Measurements from ENCODE around the gene CCDC172.

Gene CCDC172, protein sequence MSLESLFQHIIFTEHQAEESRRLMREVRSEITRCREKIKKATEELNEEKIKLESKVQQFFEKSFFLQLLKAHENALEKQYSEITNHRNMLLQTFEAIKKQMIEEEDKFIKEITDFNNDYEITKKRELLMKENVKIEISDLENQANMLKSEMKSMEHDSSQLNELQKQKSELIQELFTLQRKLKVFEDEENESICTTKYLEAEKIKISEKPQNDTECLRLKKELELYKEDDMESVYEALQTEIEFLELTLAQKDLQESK

DNA sequence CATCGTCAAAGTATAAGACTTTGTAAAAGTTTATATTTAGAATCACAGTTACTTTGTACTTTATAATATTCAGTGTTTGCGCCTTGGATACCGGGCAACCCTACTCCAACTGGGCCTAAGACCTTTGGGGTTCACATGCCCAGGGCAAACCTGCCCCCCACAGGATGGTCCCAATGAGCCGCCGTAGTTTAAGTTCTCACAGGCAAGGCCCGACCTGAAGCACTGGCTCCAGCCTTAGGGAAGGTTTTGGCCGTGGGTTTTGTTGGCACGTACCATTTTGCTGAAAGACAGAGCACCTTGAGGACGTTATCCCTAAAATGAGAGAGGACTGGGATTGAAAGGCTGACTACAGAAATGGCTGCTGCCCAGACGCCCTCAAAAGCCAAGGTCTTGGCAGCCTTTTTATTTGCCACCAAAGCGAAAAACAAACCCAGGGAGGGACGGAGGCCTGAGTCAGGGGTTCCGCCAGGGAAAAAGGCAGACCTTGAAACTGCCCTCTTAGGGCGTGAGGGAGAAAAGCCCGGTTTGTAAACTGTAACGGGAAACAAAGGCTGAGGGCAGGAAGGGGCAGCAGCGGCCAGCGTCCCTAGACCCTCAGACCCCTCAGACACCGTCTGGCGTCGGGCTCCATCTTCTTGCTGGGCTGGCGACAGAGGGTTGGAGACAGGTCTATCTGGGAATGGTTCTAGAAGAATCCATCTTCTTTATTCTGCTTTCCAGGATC is at the start of gene CCDC172:
CCDC172 (plus strand) TSS at position 222 of the 724 bp plus-strand sequence. CDS start 564 bp downstream, outside the sequence.
- no peak for DNase-seq

DNA sequence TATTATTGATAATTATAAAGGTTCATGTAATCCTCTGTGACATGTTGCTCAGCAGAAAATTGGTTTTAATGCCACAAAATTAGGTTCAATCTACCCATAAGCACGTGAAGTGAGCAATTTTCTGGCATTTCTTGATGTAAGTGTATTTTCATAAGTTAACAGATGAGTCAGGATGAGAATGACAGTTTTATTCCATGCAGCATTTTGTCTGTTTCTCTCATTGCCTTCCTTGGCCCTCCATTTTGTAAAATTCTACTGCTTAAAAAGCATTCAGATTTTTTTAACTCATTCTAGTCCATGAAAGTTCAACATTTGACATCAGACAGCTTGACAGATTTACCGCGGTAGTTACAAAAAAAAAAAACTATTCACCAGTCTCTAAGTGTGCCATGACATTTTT is 47.3 kb upstream of the CCDC172 start:
- no peak for DNase-seq

DNA sequence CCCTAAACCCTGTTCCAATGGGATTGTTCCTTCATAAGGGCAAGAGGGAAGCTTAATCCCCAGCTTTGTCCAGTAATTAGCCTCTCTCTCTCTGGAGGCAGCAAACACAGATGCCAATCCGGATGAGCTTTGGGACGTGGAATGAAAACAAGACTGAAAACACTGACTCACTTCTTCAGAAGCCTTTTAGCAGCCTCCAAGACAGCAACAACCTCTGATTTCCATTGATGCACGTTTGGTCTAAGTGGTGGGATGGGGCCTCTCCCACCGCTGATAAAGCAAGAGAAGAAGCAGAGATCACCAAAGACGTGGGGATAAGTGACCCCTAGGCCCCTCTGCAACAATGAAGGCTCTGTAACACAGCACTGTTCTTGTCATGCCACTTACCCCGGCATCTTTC is 45.4 kb upstream of the CCDC172 start:
- DNase-seq: no peak

DNA sequence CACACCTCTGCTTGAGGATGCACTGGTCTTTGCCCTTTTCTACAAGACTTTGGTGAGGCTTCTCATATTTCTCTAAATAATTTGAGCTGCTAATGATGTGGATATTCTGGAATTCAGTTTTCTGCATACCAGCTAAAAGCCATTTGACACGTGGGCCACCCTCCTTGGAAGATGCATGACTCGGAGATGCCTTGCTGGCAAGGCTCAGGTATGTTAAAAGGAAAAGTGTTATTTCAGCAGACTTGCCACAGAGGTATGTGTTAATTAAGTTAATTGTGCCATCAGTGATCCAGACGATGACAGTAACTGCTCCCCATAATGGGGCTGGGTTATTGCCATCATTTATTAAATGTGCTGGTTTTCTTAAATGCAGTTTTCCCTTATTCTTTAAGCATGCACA is 42.5 kb upstream of the CCDC172 start:
- DNase-seq: no peak

DNA sequence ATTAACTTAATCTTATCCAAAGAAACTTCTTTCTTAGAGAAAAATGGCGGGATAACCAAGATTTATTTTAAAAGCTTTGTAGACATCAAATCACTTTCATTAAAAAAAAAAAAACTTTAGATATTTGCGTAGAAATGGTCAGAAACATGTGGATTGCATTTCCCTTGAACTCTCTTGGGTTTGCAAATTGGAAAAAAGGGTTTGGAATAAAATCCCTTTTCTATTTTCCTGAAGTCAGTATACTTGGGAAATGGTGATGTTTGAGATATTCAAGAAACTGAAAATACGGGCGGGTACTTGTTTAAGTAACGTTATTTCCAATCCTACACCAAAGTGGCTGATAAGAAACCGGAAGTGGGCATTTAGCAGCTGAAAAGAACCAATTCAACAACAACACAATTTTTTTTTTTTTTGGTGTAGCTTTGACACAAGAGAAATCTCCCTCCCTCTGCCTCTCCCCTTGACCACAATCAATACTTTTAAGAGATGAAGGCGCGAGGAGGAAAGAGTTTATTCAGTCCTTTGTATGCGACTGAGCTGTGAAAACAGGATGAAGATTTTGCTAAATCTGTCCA is 37.5 kb upstream of the CCDC172 start:
- no peak for DNase-seq

DNA sequence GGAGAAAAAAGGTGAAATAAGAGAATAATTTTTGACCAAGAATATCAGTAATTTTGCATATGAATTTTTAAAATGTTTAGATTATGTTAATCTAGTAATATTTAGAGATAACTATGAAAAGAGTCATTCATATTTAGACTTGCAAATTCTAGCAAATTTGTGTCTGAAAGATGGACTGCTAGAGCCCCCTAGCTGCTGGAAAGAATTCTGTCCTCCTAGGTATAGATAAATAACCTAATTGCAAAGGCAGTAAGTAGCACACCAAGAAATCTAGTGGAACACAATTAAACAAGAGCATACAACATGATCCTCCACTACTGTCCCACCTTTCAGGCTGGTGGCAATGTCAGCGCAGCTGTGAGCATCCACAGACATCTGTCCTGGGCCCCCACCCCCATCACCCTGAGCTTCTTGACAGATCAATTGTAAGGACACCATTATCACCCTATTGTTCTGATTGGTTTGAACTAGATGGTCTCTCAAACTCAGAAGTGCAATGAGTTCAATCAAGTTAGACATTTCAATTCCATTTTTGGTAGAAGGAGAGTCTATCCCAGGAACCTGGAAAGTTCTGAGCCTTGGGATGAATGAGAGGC is 36.2 kb upstream of the CCDC172 start:
- no peak for DNase-seq

DNA sequence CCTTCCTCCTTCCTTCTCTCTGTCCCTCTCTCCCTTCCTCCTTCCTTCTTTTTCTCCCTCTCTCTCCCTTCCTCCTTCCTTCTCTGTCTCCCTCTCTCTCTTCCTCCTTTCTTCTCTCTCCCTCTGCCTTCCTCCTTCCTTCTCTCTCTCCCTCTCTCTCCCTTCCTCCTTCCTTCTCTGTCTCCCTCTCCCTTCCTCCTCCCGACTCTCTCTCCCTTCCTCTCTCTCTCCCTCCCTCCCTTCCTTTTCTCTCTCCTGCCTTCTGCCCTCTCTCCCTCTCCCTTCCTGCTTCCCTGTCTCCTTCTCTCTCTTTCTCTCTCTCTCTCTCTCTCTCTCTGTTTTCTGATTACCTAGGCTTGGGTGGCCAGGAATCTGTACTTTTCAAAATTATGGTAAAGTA is 34.6 kb upstream of the CCDC172 start:
- DNase-seq: no peak

DNA sequence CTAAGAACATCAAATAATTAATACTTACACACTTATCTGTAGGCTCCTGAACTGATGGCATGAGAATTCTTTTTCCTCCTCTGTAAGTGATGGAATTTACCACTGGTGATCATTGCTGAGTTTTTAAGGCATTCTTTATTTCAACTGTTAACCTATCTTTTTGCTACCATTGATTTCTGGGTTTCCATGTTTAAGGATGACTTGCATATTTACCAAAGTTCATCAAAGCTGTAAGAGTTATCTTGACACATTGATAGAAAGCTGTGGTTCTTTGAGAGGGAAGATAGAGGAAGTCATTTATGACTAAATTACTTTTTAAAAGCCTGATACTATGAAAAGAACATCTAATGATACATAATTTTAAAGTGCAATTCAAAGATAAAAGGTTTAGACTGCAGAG is 31.8 kb upstream of the CCDC172 start:
- no peak for DNase-seq

DNA sequence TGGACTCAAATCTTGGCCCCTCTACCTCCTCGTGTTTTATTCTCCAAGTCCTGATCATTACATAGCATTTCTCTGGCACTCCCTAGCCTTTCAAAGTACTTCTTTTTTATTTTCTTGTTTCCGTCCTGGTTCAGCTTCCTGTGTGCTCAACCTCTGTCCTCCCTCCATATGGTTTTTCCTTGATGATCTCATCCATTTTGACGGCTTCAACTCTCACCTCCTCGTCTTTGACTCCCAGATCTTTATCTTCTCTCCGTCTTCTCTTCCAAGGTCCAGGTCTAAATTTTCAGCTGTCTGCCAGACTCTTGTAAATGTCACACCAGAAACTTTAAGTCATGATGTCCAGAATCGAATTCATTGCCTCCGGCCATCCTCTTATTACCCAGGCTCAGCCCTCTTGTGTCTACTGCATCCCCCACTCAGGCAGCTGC is 27.9 kb upstream of the CCDC172 start:
- DNase-seq: no peak

DNA sequence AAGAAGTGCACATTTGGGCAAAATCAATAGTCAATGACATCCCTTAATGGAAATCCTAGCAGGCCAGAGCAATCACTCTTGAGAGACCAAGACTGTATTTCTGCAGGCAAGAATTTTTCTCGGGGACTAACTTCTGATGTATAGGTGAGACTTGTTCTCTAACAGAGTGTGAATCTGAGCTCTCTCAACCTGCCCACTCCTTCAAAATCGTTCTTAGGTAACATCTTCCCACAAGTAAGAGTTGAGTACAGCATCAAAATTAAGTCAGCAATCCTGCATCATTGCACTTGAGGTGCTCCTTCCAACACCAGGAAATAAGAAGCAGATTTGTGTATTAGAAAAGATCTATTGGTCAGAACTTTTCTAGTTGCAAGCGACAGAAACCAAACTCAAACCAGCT is 25.7 kb upstream of the CCDC172 start:
- no peak for DNase-seq

DNA sequence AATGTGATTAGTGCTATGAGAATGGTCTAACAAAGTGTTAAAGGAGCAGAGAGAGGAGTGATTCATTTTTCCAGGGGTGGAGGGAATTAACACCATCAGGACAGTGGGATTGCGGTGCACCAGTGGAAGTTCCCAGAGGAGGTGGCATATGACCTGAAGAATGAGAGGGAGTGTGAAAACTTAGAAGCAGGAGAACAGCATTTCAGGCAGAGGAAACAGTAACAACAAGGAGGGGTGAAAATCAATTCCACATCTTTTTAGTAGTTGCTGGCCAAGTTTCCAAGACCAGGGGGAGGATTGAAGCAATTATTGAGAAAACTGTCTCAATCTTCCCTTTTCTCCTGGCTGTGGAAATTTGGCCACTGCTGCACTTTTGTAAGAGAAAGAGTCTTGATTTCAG is 23.7 kb upstream of the CCDC172 start:
- no peak for DNase-seq

DNA sequence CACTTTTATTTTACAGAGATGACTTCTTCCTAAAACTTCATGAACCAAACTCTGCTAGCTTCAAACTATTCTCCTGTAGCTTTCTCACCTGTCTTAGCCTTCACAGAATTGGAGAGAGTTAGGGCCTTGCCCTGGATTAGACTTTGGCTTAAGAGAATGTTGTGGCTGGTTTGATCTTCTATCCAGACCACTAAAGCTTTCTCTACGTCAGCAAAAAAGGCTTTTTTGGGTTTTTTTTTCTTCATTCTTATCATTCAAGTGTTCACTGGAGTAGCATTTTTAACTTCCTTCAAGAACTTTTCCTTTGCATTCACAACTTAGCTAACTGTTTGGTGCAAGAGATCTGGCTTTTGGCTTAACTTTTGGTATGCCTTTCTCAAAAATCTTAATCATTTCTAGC is 19.3 kb upstream of the CCDC172 start:
- DNase-seq: no peak

DNA sequence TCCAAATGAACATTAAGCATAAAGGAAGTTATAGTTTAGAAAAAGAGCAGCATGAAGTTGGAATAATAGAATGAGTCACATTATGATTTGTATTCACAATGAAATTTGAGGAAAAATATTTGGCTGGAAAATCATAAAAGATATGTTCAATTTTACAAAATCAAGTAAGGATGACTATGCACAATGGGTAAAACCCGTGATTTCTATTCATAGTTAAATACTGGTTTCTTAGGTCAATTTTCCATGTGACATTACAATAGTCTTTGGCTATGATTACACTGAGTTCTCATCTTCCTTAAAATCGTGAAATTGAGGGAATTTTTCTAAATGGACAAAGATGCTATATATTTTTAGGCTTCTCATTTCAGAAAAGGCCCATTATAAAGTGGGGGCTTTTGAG is 17.4 kb upstream of the CCDC172 start:
- DNase-seq: no peak

DNA sequence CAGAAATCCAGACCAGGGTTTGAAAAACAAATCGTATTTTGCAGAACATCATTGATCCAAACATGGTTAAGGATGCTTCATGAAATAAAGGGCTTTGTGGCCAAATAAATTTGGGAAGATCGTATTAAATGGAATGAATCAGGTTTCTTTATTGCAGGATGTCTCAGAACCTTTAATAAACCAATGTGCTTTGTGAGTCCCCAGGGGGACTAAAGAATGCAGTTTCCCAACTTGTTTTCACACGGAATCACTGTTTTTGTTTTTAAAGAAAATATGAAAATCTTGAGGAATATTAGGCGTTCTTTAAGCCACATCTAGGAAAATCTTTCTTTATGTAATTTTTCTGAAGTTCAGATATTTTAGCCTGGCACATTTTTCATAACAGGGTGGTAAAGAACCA is 16.8 kb upstream of the CCDC172 start:
- DNase-seq: no peak

DNA sequence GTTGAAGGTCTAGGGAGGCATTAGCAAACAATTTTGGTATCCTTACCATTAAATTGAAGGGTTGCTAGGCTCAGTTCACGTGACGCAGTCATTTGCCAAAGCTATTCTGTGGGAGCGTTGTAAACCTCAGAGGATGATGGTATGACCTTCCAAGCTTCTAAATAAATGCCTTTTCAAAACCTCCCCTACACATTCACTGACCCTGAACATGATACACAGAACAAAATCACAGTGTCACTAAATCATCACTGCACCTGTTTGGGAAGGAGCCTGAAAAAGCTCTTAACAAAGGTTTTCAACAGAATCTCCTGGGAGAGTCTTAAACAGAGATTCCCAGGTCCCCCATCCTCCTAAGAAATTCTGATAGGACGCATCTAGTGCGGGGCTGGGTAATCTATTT is 13.2 kb upstream of the CCDC172 start:
- no peak for DNase-seq

DNA sequence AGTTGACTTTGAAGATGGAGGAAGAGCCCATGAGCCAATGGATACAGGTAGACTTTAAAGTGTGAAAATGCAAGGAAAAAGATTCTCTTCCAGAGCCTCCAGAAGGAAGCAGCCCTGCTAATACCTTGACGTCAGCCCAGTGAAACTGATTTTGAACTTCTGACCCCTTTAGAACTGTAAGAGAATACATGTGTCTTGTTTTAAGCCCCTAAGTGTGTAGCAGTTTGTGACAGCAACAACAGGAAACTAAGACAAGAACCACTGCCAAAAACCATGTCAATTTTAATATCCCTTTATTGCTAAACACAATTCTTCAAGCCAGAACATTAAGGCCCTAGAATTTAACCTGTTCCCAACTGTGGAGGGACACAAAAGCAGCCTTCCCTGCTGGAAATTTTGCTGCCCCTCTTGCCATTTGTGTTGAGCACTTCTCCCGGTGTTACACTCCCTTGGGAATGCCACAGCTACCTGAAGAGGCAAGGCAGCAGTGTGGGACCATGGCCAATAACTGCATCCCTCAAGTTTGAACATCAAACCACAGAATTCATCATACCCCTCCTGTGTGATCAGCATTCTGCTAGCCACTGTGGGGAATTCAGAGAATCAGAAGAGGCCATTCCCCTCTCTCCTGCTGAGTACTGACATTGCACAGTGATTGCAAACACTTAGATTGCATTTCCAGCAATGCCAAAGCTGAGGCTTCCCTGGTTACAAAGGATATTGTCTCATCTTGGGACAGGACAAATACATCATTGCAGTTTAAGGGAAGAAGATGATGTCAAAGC is 12.3 kb upstream of the CCDC172 start:
- no peak for DNase-seq

DNA sequence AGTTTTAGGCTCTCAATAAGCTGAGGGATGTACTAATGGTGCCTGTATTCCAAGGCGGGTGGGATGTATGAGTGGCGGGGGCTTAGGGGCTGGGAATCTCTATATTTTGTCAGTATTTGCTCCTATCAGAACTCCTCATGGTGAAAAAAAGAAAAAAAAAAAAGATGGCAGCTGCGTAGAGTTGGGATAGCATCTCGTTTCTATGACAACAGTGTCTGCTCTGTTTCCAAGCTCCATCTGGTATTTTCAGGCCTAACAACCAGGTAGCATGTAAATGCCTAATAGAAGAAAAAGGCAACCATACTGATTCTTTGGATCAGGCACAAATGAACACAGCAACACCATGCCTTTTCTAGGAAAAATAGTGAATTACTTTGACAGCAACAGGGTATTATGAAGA is 11.7 kb upstream of the CCDC172 start:
- no peak for DNase-seq

DNA sequence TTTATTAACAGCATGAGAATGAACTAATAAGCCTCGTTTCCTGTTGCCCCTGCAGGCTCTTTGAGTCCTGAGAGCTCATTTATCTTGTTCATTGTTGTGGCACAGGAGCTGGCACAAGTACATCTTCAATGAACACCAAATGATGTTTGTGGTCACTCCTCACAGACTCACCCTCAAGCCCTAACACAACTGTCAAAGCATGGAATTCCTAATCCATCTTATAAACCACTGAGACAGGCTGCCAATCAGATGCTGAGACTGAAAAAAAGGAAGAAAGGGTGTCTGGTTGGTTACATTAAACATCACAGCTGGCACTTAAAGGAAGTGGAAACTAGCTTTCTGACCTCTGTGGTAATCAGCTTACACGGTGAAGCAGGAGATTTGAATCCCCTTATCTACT is 7.7 kb upstream of the CCDC172 start:
- DNase-seq: no peak

DNA sequence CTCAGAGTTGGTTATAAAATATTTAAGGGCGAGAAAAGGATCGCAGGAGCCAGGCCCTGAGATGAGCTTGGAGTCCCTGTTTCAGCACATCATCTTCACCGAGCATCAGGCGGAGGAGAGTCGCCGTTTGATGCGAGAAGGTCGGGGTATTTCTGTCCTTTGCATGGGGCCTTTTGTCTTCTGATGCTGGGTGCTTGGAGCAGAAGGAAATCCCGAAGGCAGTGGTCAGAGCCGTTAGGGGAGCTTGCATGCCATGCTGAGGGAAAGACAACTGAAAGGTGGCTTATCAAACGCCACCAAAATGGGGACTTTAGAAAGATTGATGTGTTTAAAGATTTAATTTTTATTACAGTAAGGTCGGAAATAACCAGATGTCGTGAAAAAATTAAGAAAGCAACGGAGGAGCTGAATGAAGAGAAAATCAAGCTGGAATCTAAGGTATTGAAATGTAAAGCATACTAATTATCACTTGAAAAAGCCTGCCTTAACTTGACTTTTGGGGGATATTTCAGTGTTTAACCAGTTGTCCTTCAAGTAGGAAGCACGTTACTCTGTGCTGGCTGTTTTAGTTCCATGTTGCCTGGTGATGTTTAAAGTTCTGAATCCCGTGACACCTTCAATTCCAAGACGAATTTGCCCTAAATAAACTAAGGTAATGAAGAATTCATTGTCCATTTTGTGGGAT is 845 bp downstream of the CCDC172 start:
- DNase-seq: no peak

DNA sequence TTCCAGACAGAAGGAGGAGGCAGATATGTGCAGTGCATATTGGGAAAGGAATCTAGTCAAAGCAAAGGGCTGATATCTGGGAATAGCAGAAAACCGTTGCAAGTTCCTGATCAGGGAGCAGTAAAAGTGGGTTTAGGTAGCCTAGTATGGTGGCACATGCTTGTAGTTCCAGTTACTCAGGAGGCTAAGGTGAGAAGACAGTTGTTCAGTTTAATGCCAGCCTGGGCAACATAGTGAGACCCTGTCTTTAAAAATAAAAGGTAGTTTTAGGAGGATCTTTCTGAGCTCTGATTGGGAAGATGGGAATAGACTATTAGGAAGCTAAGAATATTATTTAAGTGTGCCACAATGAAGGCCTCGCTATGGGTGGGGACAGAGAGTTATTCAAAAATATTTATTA is 1.7 kb downstream of the CCDC172 start:
- no peak for DNase-seq

DNA sequence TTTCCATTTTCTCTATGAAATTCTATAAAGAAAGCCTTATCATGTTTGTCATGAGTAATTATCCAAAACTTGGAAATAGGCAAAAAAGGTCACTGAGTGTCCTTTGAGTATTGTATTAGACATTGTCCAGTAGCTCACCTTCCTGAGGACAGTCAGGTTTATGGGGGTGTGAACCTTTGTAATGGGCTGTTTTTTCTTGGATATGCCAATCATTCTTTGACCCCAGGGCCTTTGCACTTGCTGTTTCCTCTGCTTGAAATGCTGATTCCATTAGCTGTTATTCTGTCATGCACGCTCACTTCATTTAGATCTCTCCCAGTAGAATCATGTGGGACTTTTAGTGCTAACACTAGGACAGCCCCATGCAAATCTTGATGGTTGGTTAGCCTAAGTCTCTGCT is 4.9 kb downstream of the CCDC172 start:
- DNase-seq: no peak

DNA sequence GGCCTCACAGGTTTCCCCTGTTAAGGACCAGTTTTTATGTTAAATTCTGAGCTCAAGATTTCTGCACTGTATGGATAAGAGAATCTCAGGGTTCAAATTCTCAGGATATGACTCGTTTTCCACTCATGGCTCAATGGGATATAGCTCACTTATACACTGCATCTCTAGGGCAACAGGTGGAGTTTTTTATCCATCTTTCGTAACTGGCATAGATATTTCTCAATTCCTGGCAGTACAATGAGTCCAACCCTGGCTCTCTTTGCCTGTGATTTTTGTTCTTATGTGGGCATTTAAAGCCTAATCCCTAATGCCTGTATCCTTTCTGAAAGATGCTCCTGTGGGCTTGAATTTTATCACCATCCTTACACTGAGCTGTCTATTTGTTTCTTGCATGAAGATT is 7.6 kb downstream of the CCDC172 start:
- DNase-seq: no peak

DNA sequence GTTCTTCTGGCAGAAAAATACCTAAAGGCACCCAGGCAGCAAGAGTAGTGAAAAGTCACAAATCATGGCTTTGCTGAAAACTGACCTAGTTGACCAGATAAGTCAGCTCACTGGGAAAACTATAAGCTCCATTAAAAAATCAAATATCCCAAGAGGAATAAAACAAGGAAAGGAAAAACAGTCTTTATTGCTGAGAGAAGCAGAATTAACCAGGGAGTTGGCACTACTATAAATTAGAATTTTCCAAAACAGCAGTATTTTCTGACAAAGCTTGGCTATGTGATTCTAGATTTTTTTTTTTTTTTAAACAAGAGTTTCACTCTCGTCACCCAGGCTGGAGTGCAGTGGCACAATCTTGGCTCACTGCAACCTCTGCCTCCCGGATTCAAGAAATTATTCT is 12.6 kb downstream of the CCDC172 start:
- DNase-seq: no peak
